Aortic smooth muscle cell (primary cell): ENCODE data around the gene SIX5. TPM values are rescaled to one million over a fixed set of nuclear protein-coding genes. Genes with fewer than 3 reads are reported as not detected.

Experiments
- total RNA-seq: library from RNA; depleted of rRNA; stranded (reverse); fragments of >200 nt; gene quantifications from 2 replicates; pipeline ENCODE4 v1.2.3, GENCODE V29; 2014

Gene SIX5
- total RNA-seq: 5.5 and 6.0 TPM in 2 replicates

GRCh38 chr19:45768984-45769782, at the start of gene SIX5:
SIX5 (minus strand) TSS chr19:45769252; CDS start chr19:45768844, 408 bp downstream.

GRCh38 chr19:45814851-45815480, 45.9 kb upstream of the SIX5 start, which contains the start of gene RSPH6A:
RSPH6A (minus strand) TSS chr19:45815308; CDS start chr19:45815176, 132 bp downstream.

GRCh38 chr19:45792470-45793177, 23.6 kb upstream of the SIX5 start, which contains the start of gene DMWD:
DMWD (minus strand) TSS chr19:45792845; CDS start chr19:45792756, 89 bp downstream.

GRCh38 chr19:45782162-45782691, 13.2 kb upstream of the SIX5 start, which contains the start of gene DMPK:
DMPK (minus strand) TSS chr19:45782490; CDS start chr19:45782352, 138 bp downstream.

GRCh38 chr19:45733160-45733810, 35.8 kb downstream of the SIX5 start, which contains the start of gene MEIOSIN:
MEIOSIN (plus strand) TSS chr19:45733439; CDS start chr19:45735377, 1,938 bp downstream.

GRCh38 chr19:45730368-45731288, 38.4 kb downstream of the SIX5 start, which contains the start of gene FBXO46:
FBXO46 (minus strand) TSS chr19:45730896; CDS start chr19:45713495, 17,401 bp downstream.

Other genes with a start within 250 kb of the SIX5 start
- 4.4 TPM in 2 replicates for gene OPA3, start 184.4 kb downstream of the SIX5 start, total RNA-seq
- gene GPR4, start 167.0 kb downstream of the SIX5 start, total RNA-seq: 0.40 and 0.99 TPM in 2 replicates
- 46.1 and 55.6 TPM in 2 replicates for gene EML2, start 129.9 kb downstream of the SIX5 start, total RNA-seq
- 0.12 and 0.26 TPM in 2 replicates for gene GIPR, start 101.0 kb downstream of the SIX5 start, total RNA-seq
- gene SNRPD2, start 77.3 kb downstream of the SIX5 start, total RNA-seq: 676 and 796 TPM in 2 replicates
- gene QPCTL, start 76.6 kb downstream of the SIX5 start, total RNA-seq: 7.2 and 9.4 TPM in 2 replicates
- 2.2 and 2.8 TPM in 2 replicates for gene FBXO46, start 38.4 kb downstream of the SIX5 start, total RNA-seq
- not detected in 2 replicates for gene MEIOSIN, start 35.8 kb downstream of the SIX5 start, total RNA-seq
- 169 and 191 TPM in 2 replicates for gene DMPK, start 13.2 kb upstream of the SIX5 start, total RNA-seq
- gene DMWD, start 23.6 kb upstream of the SIX5 start, total RNA-seq: 32.6 and 34.7 TPM in 2 replicates
- gene RSPH6A, start 46.1 kb upstream of the SIX5 start, total RNA-seq: 0.12 and 0.13 TPM in 2 replicates
- 25.2 and 29.5 TPM in 2 replicates for gene SYMPK, start 93.9 kb upstream of the SIX5 start, total RNA-seq
- gene FOXA3, start 95.1 kb upstream of the SIX5 start, total RNA-seq: not detected in 2 replicates
- gene IRF2BP1, start 116.9 kb upstream of the SIX5 start, total RNA-seq: 17.8 and 21.4 TPM in 2 replicates
- gene MYPOP, start 133.4 kb upstream of the SIX5 start, total RNA-seq: 0.53 and 1.1 TPM in 2 replicates
- not detected in 2 replicates for gene NANOS2, start 145.5 kb upstream of the SIX5 start, total RNA-seq
- 0.12 and 0.13 TPM in 2 replicates for gene NOVA2, start 204.6 kb upstream of the SIX5 start, total RNA-seq
- gene CCDC61, start 226.2 kb upstream of the SIX5 start, total RNA-seq: 4.8 and 6.2 TPM in 2 replicates